AG04450 (cell line): ENCODE results near the gene FOXN1. TPM values are rescaled to one million over a fixed set of nuclear protein-coding genes. Genes with fewer than 3 reads are reported as not detected.

Experiments used
- CTCF ChIA-PET: fragments of 300-600, 350-600 bp; formaldehyde crosslinking; extraction: SDS; loops from one replicate; lab custom pipeline; 2022; ENCODE audit warnings: antibody characterized with exemption, inconsistent platforms; lab: Charles Lee
- POLR2A ChIA-PET: fragments of 350-600 bp; formaldehyde crosslinking; extraction: SDS; loops from one replicate; lab custom pipeline; 2021; ENCODE audit warnings: antibody characterized with exemption, inconsistent platforms; lab: Yijun Ruan, JAX
- DNase-seq: peaks from one replicate; pipeline ENCODE4 v3.0.0-alpha.2; 2011; ENCODE audit warnings: low read depth, low spot score
- H3K27ac ChIP-seq: one replicate; pipeline ENCODE4 v1.5.1; 2012; ENCODE audit warnings: low read depth, low read length, control low read depth
- H3K27me3 ChIP-seq: one replicate; pipeline ENCODE4 v1.6.0; 2012; ENCODE audit warnings: low read length; ENCODE audit not compliant: control insufficient read depth, insufficient read depth
- H3K4me3 ChIP-seq: 2 replicates; pipeline ENCODE4 v1.5.1; 2011; ENCODE audit warnings: mild to moderate bottlenecking, low read depth, low read length, control low read depth
- H3K9me3 ChIP-seq: 2 replicates; pipeline ENCODE4 v1.5.1; 2012; ENCODE audit warnings: low read length; ENCODE audit not compliant: control insufficient read depth, insufficient read depth
- CTCF ChIP-seq: IDR thresholded peaks from 2 replicates; pipeline ENCODE4 v1.5.1; 2011; ENCODE audit warnings: low read depth, low read length, control low read depth, inconsistent platforms
- polyA plus RNA-seq: library from polyadenylated mRNA; depleted of rRNA; stranded (reverse); fragments of >200 nt; gene quantifications from 2 replicates; pipeline ENCODE4 v1.2.3, GENCODE V29; 2011; rRNA removed

Gene FOXN1
- polyA plus RNA-seq, 1 experiment = not detected

DNA sequence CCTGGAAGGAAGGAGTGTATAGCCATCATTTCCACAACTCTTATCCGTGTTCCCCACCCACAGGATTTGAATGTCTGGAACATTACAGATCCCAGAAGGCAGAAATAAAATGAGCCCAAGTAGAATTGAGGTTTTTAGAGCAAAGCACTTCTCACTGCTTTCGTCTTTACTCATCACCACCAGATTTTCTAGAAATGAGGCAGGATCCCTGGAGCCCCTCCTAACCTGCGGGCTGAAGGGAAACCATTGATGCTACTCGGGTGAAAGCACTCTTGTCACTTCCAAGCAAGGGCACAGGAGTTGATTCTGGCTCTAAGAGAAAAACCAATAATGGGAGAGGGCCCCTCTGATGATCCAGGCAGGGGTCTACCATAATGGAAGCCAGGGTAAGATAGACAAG is 73.4 kb downstream of the FOXN1 start:
- no peak overlapping the region for H3K4me3 ChIP-seq
- no peak for DNase-seq
- TF ChIP-seq CTCF = no peak
- no peaks in the 10 kb centered on the region for H3K27me3 ChIP-seq
- CTCF ChIA-PET = no interaction called here
- H3K27ac ChIP-seq = no peak overlapping the region
- H3K9me3 ChIP-seq = no peaks in the 10 kb centered on the region; the same call in 1 of the 2 replicates
- POLR2A ChIA-PET = no interaction called here

DNA sequence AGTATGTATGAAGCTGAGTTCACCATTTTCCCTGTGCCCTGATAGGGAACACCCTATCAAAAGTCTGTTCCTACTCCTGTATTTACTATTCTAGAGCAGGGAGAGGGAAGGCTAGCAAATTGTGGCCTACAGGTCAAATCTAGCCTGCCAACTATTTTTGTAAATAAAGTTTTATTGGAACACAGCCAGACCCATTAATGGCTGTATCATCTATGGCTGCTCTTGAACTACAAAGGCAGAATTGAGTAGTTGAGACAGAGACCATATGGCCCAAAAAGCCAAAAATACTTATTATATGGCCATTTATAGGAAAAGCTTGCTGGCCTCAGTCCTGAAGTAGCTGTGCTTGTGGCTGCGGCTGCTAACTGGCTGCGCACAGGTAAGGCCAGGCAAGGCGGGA is 74.8 kb downstream of the FOXN1 start:
- DNase-seq = no peak
- H3K27me3 ChIP-seq = no peaks in the 10 kb centered on the region
- no peak overlapping the region for H3K4me3 ChIP-seq
- no peak for TF ChIP-seq CTCF
- H3K27ac ChIP-seq = no peak overlapping the region
- CTCF ChIA-PET = no interaction called here
- POLR2A ChIA-PET = no interaction called here
- H3K9me3 ChIP-seq = no peaks in the 10 kb centered on the region; the same call in 1 of the 2 replicates

DNA sequence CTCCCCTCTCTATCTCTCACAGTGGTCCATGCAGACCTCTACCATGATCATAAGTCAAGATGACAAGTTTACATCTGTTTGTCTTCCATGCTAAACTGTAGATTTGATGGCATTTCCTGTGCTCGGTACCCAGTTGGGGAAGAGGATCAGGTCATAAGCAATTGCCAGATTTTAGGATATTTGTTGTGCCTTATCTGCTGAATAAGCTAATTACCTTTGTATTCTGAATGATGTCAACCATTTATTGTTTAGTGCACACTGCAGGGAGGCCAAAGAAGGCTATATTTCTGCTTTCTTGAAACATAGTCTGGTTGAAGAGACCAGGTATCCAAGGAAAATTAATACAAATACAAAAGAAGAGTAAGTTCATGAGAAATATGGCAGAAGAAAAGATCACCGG is 76.4 kb downstream of the FOXN1 start:
- Histone ChIP-seq H3K4me3 (no peak overlapping the region), H3K27me3 (no peaks in the 10 kb centered on the region), H3K27ac (no peak overlapping the region), H3K9me3 (no peaks in the 10 kb centered on the region)
- no peak for TF ChIP-seq CTCF
- no peak for DNase-seq
- POLR2A ChIA-PET = no interaction called here
- CTCF ChIA-PET = no interaction called here

- Histone ChIP-seq H3K4me3 (no peak overlapping the region), H3K9me3 (no peaks in the 10 kb centered on the region), H3K27ac (no peak overlapping the region), H3K27me3 (no peaks in the 10 kb centered on the region)
- ChIA-PET CTCF (no interaction called here), POLR2A (no interaction called here)
- TF ChIP-seq CTCF = no peak
- DNase-seq = no peak
Measured at GRCh38 chr17:28584434-28584833, 78.3 kb downstream of the FOXN1 start.

DNA sequence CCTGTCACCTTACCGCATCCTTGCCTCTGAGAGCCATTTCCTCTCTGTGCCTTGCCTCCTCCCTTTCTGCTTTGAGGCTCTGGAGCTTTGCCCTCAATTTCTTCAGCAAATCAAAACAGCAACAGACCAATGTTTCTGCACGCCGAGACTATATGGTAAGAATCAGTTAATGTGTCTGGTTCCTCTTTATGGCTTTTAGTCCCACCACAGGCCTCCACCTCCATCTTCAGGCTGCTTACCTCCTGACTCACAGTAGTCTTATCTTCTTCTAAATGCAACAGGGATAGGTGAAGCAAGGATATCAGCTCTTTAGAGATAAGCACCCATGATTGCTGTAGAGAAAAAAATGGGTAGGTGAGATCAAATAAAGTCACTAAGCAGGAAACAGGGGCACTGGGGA is 79.7 kb downstream of the FOXN1 start:
- no peak for TF ChIP-seq CTCF
- ChIA-PET POLR2A (no interaction called here), CTCF (no interaction called here)
- H3K27me3 ChIP-seq = no peaks in the 10 kb centered on the region
- H3K4me3 ChIP-seq = no peak overlapping the region
- no peaks in the 10 kb centered on the region for H3K9me3 ChIP-seq
- no peak overlapping the region for H3K27ac ChIP-seq
- DNase-seq = no peak

Other genes with a start within 250 kb of the FOXN1 start
- gene TMEM97, start 187.1 kb upstream of the FOXN1 start, polyA plus RNA-seq = 12.1 and 16.1 TPM in 2 replicates
- gene IFT20, start 170.9 kb upstream of the FOXN1 start, polyA plus RNA-seq = 43.5 and 67.1 TPM in 2 replicates
- 51.2 and 64.7 TPM in 2 replicates for gene TNFAIP1, start 170.6 kb upstream of the FOXN1 start, polyA plus RNA-seq
- 84.7 and 97.7 TPM in 2 replicates for gene POLDIP2, start 148.8 kb upstream of the FOXN1 start, polyA plus RNA-seq
- gene SEBOX, start 141.1 kb upstream of the FOXN1 start, polyA plus RNA-seq = not detected in 2 replicates
- gene VTN, start 136.0 kb upstream of the FOXN1 start, polyA plus RNA-seq = 0.53 and 1.3 TPM in 2 replicates
- gene SARM1, start 134.7 kb upstream of the FOXN1 start, polyA plus RNA-seq = 6.2 and 6.7 TPM in 2 replicates
- gene SLC46A1, start 100.1 kb upstream of the FOXN1 start, polyA plus RNA-seq = 2.5 and 3.4 TPM in 2 replicates
- gene SLC13A2, start 32.7 kb upstream of the FOXN1 start, polyA plus RNA-seq = not detected in 2 replicates
- gene UNC119, start 46.3 kb downstream of the FOXN1 start, polyA plus RNA-seq = 51.2 and 54.3 TPM in 2 replicates
- 51.8 and 64.8 TPM in 2 replicates for gene PIGS, start 65.2 kb downstream of the FOXN1 start, polyA plus RNA-seq
- gene ALDOC, start 70.5 kb downstream of the FOXN1 start, polyA plus RNA-seq = 46.3 and 48.6 TPM in 2 replicates
- 17.0 and 17.4 TPM in 2 replicates for gene SPAG5, start 92.7 kb downstream of the FOXN1 start, polyA plus RNA-seq
- gene RSKR, start 107.8 kb downstream of the FOXN1 start, polyA plus RNA-seq = 4.6 and 6.0 TPM in 2 replicates
- 141 and 156 TPM in 2 replicates for gene BLTP2, start 138.8 kb downstream of the FOXN1 start, polyA plus RNA-seq
- gene SDF2, start 155.6 kb downstream of the FOXN1 start, polyA plus RNA-seq = 76.1 and 79.4 TPM in 2 replicates
- 41.0 and 52.2 TPM in 2 replicates for gene SUPT6H, start 155.9 kb downstream of the FOXN1 start, polyA plus RNA-seq
- 0.51 and 0.52 TPM in 2 replicates for gene PROCA1, start 205.5 kb downstream of the FOXN1 start, polyA plus RNA-seq
- gene RAB34, start 211.5 kb downstream of the FOXN1 start, polyA plus RNA-seq = 389 and 428 TPM in 2 replicates
- gene RPL23A, start 213.6 kb downstream of the FOXN1 start, polyA plus RNA-seq = 1,337 and 1,690 TPM in 2 replicates
- 11.8 and 13.1 TPM in 2 replicates for gene TLCD1, start 219.9 kb downstream of the FOXN1 start, polyA plus RNA-seq
- gene NEK8, start 222.4 kb downstream of the FOXN1 start, polyA plus RNA-seq = 2.5 and 3.0 TPM in 2 replicates
- 26.1 and 38.8 TPM in 2 replicates for gene TRAF4, start 237.7 kb downstream of the FOXN1 start, polyA plus RNA-seq